Measurements from ENCODE around the gene DIS3L2.
"Not testable (repeated sequence)": the region's sequence is repeated elsewhere in the genome, so short reads cannot be mapped to it uniquely, and the experiment has no call there.

DIS3L2 gene

GRCh38 chr2:232372231-232373208 is 411.0 kb downstream of the DIS3L2 start:
- DNase-seq (ENCODE audit: low spot score): no peak

DNA sequence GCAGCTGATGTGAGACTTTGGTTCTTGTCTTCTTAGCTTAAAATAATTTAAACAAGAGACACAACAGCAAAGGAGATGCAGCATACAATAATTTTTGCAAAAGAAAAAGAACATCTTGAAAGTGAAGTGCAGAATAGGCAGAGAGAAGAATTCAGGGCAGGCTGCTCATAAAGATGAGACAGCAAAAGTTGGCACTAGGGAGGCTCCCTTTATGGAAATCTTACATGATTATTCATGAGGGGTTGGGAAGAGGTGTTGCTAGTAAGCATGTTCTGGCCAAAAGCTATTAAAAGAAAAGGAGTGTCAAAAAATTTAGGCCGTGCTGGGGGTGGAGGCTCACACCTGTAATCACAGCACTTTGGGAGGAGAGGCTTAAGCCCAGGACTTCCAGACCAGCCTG is 412.8 kb downstream of the DIS3L2 start:
- no peak for DNase-seq (ENCODE audit: low spot score)

GRCh38 chr2:232375164-232375563 is 413.7 kb downstream of the DIS3L2 start:
- DNase-seq (ENCODE audit: low spot score): no peak

- DNase-seq (ENCODE audit: low spot score): no peak
Measured at GRCh38 chr2:232376260-232376659, 414.7 kb downstream of the DIS3L2 start.

DNA sequence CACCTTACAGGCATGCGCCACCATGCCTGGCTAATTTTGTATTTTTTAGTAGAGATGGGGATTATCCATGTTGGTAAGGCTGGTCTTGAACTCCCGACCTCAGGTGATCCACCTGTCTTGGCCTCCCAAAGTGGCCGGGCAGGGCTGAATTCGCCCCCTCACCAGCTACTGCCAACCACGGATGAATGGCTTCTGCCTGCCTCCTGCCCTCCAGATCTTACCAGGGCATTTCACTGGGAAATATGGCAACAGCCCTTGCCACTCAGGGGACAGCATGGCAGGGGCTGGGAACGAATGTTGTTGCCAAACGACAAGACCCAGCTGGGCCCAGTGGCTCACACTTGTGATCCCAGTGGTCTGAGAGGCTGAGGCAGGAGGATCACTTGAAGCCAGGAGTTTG is 415.2 kb downstream of the DIS3L2 start:
- DNase-seq (ENCODE audit: low spot score): no peak

GRCh38 chr2:232377319-232377718 is 415.8 kb downstream of the DIS3L2 start:
- DNase-seq (ENCODE audit: low spot score): no peak

DNA sequence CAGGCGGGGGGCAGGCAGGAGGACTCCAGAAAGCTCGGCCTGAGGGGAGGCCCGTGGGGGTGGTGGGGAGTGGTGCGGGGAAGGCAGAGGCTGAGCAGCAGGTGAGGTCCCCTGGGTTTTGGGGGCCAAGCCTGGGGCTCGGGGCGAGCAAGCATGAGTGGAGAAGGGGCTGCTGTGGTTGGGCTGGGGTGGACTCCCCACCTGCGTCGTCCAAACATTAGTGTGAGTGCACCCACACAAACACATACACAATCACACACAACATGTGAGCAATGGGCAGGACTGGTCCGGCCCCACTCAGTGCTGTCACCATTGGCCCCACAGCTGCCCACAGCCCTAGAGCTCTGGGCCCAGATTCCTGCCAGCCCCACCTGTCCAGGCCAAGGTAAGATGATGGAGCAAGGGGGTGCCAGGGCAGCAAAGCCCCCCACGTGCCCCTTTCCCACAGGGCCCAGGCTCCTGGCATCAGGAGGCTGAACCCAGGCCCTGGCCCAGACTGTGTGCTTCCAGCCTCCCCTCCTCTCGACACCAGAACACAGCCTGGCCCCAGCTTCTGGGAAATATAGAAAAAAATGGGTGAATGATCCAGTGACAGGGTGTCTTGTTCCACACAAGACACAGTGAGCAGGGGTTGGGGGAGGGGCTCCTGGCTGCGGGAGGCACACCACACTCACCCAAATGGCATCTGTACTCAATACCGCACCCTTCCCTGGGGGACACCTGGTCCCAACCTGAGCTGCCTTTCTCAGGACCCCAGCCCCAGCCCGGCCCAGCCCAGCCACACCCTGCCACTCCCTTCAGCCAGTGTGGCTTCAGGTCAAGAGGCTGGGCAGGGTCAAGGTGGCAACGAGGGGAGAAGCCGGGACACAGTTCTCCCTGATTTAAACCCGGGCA is 416.6 kb downstream of the DIS3L2 start:
- DNase-seq (ENCODE audit: low spot score): no peak

DNA sequence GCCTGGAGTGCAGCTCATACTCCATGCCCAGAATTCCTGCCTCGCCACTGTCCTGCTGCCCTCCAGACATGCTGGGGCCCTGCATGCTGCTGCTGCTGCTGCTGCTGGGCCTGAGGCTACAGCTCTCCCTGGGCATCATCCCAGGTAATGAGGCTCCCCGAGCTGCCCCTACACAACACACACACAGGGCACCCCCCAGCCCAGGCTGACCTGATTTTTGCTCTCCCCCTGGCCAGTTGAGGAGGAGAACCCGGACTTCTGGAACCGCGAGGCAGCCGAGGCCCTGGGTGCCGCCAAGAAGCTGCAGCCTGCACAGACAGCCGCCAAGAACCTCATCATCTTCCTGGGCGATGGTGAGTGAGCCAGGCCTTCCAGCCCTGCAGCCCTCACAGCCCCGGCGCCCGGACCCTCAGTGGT is 417.2 kb downstream of the DIS3L2 start, which contains the start of gene ALPP:
ALPP (plus strand) TSS at position 17 of the 417 bp plus-strand sequence; CDS start at position 69, 52 bp downstream.
- DNase-seq (ENCODE audit: low spot score): not testable (repeated sequence)

- DNase-seq (ENCODE audit: low spot score): not testable (repeated sequence)
Measured at GRCh38 chr2:232379610-232380590, 418.4 kb downstream of the DIS3L2 start.

GRCh38 chr2:232381204-232382031 is 419.9 kb downstream of the DIS3L2 start:
- not testable (repeated sequence) for DNase-seq (ENCODE audit: low spot score)

DNA sequence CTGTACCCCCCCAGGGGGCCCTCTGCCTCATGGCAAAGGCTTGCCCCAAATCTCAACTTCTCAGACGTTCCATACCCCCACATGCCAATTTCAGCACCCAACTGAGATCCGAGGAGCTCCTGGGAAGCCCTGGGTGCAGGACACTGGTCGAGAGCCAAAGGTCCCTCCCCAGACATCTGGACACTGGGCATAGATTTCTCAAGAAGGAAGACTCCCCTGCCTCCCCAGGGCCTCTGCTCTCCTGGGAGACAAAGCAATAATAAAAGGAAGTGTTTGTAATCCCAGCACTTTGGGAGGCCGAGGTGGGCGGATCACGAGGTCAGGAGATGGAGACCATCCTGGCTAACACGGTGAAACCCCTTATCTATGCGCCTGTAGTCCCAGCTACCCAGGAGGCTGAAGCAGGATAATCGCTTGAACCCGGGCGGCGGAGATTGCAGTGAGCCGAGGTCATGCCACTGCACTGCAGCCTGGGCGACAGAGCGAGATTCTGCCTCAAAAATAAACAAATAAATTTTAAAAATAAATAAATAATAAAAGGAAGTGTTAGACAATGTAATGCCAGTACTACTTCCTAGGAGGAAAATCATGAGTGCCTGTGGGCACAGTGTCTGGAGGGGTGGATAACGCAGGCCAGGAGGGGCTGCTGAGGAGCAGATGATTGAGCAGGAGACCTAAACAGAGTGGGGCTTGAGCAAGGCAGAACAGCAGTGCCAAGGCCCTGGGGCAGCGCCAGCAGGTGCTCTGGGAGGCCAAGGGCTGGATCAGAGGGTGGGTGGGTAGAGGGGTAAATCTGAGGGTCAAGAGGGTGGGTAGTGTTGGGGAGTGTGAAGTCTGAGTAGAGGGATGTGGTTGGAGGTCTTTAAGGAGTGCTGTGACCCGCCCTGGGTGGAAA is 421.1 kb downstream of the DIS3L2 start:
- no peak for DNase-seq (ENCODE audit: low spot score)

GRCh38 chr2:232384466-232384865 is 423.0 kb downstream of the DIS3L2 start:
- DNase-seq (ENCODE audit: low spot score): no peak

- DNase-seq (ENCODE audit: low spot score): not testable (repeated sequence)
Measured at GRCh38 chr2:232385058-232385457, 423.5 kb downstream of the DIS3L2 start.

GRCh38 chr2:232385660-232386489 is 424.4 kb downstream of the DIS3L2 start:
- DNase-seq (ENCODE audit: low spot score): no peak

DNA sequence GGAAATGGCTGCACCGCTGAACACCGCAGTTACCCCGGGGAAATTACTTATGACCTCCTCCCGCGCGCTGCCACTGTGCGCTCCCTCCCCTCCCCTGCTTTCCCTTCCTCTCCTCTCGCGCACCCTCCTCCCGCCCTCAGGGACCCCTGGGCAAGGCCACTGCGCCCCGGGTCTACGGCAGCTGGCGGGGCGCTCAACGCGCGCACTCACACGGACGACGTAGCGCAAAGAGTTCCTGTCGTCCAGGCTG is 424.9 kb downstream of the DIS3L2 start:
- DNase-seq (ENCODE audit: low spot score): no peak

Data from hematopoietic multipotent progenitor cell treated with erythropoietin and hydrocortisone succinate and interleukin-3 and kit ligand, for 17 days (in vitro differentiated cells).